Right ventricle myocardium inferior (tissue), 1 donor: ENCODE measurements around the gene DUSP9. TPM values are rescaled to one million over a fixed set of nuclear protein-coding genes. Genes with fewer than 3 reads are reported as not detected.
A peak's percentile ranks its signal among the peaks of the same experiment; 100 is the strongest.
"Not testable (repeated sequence)": the region's sequence is repeated elsewhere in the genome, so short reads cannot be mapped to it uniquely, and the experiment has no call there.

Experiments
- ATAC-seq: fragments of 200-7000 bp; cut with Tn5 transposase; one replicate; pipeline ENCODE4 v1.9.1; 2020; ENCODE audit warnings: mild to moderate bottlenecking, moderate library complexity
- DNase-seq: peaks from one replicate; pipeline ENCODE4 v3.0.0; 2021; ENCODE audit errors: missing footprints
- intact Hi-C: fragments of 100-400 bp; cut with DNase I; formaldehyde crosslinking; loops from one replicate; pipeline ENCODE4 v1.11.0; 2022
- total RNA-seq: library from RNA; stranded (reverse); fragmentation: NEBNext Ultra II Directional; extraction: Animal tissue kit (Norgen Biotek cat#: 25700); gene quantifications from one replicate; pipeline ENCODE4 v1.2.1, GENCODE V29; 2021
- donor health status: DM: no; HTN: yes; CAD: no; lungs with severe emphysema.

Gene DUSP9
- total RNA-seq, 1 donor from 2014 or later, result 0.19 TPM

DNA sequence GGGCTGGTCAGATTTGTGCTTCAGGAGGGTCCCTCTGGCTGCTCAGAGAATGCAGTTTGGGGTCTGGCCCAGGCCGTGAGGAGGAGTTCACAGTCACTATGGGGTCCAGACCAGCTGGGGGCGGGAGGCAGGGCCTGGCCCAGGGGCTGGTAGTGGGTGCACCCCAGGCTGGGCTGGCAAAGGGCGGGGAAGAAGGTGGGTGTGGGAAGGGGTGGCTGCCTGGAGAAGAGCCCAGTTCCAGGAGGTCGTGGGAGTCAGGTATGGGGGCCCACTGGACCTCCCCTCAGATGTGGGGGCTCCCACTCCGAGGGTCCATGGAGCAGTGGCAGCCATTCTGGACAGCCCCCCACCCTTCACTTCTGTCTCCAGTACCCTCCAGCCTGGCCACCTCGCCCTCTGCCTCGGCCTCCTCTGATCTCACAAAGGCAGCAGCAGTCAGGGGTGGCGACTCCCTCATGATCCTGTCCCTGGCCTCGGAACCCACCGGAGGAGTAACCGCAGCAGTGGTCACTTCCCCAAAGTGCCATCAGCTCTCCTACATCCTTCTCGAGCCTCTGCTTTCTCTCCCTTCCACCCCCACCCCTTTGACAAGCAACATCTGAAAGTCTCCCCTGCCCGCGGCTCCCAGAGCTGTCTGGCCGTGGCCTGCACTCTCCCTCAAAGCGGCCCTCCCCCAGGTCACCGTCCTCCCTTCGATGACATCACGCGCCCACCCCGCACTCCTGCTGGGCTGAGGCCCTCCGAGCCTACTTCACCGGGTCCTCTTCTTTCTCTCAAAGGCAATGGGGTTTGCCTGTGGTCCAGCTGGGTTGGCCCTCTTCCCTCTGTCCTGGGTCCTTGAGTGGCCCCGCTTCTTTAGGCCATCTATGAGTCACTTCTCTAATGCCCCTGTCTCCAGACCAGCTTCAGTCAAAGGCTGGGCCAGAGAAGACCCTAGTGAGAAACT, 39.0 kb downstream of the DUSP9 start:
- DNase-seq, result peak; percentile 28
- no peak for ATAC-seq
- intact Hi-C loops, result loop anchor here (5.0 kb wide), 1 partner anchor 36 kb away; the partner anchor contains the start of genes ABCD1 and BCAP31

DNA sequence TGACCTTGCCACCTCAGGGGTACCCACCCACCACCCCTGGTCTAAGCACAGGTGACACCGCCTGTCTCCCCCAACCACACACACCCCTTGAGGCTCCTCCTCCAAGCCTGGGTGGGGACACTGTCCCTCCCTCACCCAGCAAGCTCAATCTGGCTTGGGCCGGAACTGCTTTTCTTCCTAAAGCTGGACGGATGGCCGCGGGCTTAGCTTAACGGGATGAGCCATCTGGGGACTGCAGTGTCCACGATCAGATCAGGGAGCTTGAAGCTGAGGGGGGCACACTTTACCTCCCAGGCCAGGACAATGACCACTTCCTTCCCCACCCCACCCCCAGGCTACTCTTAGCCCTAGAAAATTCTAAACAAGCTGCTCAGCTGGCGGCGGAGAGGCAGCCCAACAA, 39.7 kb downstream of the DUSP9 start:
- no peak for ATAC-seq
- peak; percentile 7 for DNase-seq
- intact Hi-C loops, result loop anchor here (5.0 kb wide), 1 partner anchor 36 kb away; the partner anchor contains the start of genes ABCD1 and BCAP31

DNA sequence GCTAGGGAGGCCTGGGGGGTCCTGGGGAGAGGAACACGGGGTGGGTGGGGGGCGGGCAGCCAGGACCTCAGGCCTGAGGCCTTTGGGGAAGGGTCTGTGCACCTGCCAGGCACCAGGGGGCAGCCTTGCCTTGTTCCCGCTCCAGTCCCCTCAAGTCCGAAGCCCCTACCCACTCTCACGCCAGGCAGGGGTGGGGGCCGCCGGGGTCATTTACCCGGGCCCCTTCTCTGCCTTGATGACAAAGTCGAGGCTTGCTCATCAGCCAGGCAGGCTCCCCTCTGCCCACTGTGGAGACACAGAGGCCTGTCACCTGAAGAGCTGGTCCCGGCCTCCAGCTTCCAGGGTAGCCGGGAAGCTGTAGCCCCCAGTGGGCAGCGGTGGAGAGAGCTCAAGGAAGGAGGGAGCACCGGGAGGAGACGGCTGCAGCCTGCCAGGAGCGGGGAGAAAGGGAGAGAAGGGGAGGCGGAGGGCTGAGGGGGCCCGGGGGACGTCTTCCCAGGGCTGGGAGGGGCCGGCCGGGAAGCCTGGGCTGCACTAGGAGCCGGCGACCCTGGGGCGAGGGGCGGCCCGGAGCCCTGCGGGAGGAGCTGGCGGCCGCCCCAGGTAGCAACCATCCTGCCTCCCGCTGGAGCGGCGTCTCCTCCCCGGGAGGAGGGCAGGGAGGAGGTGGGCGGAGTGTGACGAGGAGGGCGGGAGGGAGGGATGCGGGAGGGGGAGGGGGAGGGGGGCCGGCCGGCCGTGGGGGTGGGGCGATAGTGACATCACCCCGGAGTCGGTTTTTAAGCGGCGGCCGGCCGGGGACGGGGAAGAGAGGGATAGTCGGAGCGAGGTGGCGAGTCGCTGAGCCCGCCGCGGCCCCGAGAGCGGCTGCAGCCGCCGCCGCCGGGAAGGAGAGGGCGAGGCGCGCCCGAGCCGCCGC, 40.4 kb downstream of the DUSP9 start, which contains the start of gene SLC6A8:
TSS of gene SLC6A8 (plus strand) at position 806 of the 919 bp plus-strand sequence. CDS start 649 bp downstream, outside the sequence.
- peak; percentile 86 for DNase-seq
- ATAC-seq, result peak; percentile 64
- intact Hi-C loops, result loop anchor here (2.0 to 5.0 kb wide), 2 partner anchors 21 to 35 kb away; partner anchors contain the start of genes ABCD1 and BCAP31

GRCh38 chrX:153688071-153688470, 41.1 kb downstream of the DUSP9 start:
- ATAC-seq (no peak), DNase-seq (no peak)
- intact Hi-C loops, result loop anchor here (2.0 to 5.0 kb wide), 2 partner anchors 21 to 34 kb away; partner anchors contain the start of genes ABCD1 and BCAP31

DNA sequence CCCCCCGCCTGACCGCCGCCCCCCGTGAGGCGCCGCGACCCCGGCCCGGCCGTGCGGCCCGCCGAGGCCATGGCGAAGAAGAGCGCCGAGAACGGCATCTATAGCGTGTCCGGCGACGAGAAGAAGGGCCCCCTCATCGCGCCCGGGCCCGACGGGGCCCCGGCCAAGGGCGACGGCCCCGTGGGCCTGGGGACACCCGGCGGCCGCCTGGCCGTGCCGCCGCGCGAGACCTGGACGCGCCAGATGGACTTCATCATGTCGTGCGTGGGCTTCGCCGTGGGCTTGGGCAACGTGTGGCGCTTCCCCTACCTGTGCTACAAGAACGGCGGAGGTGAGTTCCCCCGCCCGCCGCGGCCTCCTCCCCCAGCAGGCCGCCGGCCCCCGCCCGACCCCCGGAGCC, 41.5 kb downstream of the DUSP9 start:
- ATAC-seq (no peak), DNase-seq (no peak)
- intact Hi-C loops, result loop anchor here (2.0 to 5.0 kb wide), 2 partner anchors 20 to 34 kb away; partner anchors contain the start of genes ABCD1 and BCAP31

DNA sequence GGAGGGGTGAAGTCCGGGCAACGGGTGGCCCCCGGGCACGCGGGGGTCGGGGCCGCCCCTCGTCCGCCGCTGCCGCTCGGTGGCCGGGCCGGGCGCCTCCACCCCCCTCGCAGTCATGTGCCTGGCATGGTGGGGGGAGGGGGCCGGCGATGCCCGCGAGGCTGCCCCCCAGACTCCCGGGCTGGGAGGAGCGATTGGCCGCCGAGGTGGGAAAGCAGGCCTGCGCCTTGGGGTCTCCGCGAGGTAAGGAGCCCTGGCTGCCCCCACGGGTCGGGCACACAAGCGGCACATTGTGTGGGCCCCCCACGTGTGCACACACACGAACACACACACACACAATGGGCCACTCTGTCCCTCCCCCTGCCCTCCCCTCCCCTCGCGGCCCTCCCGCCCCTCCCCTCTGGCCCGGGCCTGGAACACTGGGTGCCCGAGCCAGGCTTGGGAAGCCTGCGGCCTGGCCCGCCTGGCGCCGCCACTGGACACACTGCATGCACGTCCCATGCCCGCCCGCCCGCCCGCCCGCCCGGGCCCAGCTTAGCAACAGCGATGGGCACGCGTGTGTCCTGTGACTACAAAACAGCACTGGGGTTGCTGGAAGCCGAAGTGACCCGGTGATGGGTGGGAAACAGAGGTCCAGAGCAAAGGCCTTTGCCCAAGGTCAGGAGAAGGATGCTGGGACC, 42.0 kb downstream of the DUSP9 start:
- DNase-seq (no peak), ATAC-seq (peak; percentile 72)
- intact Hi-C loops, result loop anchor here (2.0 to 5.0 kb wide), 2 partner anchors 20 to 33 kb away; partner anchors contain the start of genes ABCD1 and BCAP31

DNA sequence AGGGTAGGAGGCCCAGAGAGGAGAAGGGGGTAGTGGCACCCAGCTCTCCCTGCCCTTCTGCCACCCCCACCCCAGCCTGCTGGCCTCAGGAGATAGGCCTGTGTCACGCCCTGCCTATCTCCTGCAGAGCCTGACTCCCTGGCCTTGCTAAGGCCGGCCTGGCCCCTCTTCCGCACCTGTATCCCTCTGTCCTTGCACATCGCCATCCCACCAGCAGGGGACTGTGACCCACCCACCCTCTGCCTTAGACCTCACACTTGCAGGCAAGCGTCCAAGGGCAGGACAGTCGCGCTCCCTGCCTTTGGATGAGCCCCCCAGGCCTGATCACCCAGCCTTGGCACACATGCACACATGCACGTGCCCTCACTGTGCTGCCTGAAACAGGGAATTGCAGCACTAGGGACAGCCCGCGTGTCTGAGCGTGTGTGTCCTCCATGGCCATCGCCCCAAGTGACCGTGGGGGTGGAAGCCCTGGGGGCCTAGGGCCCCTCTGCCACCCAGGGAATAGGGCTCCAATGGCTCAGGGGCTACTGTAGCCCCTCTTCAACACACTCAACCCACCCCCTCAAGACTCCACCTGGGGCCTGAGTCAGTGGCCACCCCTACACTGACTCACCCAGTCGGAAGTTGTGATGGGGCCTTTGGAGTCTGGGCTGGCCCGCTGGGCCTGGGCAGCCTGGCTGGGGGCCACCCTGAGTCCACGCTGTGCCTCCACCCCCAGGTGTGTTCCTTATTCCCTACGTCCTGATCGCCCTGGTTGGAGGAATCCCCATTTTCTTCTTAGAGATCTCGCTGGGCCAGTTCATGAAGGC, 42.9 kb downstream of the DUSP9 start:
- intact Hi-C loops, result loop anchor here (2.0 to 5.0 kb wide), 2 partner anchors 19 to 32 kb away; partner anchors contain the start of genes ABCD1 and BCAP31
- peak; percentile 5 for ATAC-seq
- no peak for DNase-seq

DNA sequence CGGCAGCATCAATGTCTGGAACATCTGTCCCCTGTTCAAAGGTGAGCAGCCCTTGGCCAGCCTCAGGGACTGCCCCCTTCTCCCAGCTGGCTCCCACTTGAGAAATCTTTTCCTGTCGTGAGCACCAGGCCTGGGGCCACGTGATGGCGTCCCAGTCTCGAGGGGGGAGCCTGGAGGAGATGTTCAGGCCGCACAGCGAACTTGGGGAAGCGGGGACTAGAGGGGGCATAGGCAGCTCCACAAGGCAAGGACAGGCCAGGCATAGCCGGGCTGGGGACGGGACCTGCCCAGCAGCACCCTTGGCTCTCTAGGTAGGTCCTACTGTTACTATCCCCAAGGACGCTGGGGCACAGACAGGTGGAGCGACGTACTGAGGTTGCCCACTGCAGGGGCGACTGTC, 43.5 kb downstream of the DUSP9 start:
- DNase-seq (no peak), ATAC-seq (no peak)
- intact Hi-C loops, result no loop called here

- DNase-seq, ATAC-seq, intact Hi-C loops: not testable (repeated sequence)
Observed at GRCh38 chrX:153691032-153691827, 44.2 kb downstream of the DUSP9 start.

DNA sequence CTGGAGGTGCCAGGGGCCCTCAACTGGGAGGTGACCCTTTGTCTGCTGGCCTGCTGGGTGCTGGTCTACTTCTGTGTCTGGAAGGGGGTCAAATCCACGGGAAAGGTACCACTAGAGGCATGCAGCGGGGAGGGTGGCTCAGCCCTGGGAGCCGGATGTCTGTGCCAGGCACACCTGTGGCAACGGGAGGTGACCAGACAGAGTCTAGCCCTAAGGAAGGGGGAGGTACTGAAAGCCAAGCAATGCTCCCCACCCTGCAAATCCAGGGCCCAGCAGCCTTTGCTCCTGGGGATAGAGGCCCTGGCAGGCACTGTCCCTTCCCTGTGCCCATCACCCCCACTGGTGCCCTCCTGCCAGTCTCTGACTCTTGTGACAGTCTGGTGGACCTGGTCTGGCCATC, 45.0 kb downstream of the DUSP9 start:
- ATAC-seq (no peak), DNase-seq (no peak)
- intact Hi-C loops, result no loop called here

GRCh38 chrX:153692611-153693156, 45.7 kb downstream of the DUSP9 start:
- intact Hi-C loops, result no loop called here
- no peak for DNase-seq
- ATAC-seq, result no peak

DNA sequence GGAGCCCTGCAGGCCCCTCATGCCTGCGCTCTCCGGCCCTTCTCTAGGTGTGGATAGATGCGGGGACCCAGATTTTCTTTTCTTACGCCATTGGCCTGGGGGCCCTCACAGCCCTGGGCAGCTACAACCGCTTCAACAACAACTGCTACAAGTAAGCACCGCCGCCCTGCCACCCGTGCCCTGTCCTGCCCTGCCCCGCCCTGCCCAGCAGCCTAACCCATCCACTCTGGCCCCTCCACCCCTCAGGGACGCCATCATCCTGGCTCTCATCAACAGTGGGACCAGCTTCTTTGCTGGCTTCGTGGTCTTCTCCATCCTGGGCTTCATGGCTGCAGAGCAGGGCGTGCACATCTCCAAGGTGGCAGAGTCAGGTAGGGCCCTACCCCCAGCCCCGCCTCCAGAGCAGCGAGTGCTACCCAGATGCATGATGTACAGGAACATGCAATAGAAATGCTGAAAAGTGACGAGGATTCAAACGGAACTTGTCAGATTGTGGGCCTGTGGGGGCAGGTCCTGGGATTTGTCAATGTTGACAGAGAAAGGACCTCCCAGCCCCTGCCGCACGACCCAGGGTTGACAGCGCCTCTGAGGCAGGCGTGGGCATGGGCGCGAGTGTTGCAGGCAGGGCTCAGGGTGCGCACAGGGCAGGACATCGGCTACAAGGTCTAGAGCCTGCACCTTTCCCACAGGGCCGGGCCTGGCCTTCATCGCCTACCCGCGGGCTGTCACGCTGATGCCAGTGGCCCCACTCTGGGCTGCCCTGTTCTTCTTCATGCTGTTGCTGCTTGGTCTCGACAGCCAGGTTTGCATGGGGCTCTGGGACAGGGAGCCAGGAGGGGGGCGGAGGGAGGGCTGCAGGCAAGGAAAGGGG, 46.4 kb downstream of the DUSP9 start:
- ATAC-seq (no peak), DNase-seq (no peak)
- intact Hi-C loops, result no loop called here

GRCh38 chrX:153694256-153694655, 47.3 kb downstream of the DUSP9 start:
- DNase-seq, intact Hi-C loops, ATAC-seq: not testable (repeated sequence)

DNA sequence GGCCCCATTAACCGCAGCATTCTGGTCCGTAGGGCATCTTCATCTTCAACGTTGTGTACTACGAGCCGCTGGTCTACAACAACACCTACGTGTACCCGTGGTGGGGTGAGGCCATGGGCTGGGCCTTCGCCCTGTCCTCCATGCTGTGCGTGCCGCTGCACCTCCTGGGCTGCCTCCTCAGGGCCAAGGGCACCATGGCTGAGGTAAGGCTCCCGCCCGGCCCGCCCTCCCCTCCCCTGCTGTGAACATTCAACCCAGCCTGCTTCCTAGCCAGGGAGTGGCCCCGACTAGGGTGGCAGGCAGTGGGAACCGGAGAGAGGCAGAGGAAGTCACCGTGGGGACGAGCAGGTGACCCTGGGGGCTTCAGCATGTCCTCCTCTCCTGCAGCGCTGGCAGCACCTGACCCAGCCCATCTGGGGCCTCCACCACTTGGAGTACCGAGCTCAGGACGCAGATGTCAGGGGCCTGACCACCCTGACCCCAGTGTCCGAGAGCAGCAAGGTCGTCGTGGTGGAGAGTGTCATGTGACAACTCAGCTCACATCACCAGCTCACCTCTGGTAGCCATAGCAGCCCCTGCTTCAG, 47.8 kb downstream of the DUSP9 start:
- DNase-seq, result no peak
- no peak for ATAC-seq
- intact Hi-C loops, result no loop called here

DNA sequence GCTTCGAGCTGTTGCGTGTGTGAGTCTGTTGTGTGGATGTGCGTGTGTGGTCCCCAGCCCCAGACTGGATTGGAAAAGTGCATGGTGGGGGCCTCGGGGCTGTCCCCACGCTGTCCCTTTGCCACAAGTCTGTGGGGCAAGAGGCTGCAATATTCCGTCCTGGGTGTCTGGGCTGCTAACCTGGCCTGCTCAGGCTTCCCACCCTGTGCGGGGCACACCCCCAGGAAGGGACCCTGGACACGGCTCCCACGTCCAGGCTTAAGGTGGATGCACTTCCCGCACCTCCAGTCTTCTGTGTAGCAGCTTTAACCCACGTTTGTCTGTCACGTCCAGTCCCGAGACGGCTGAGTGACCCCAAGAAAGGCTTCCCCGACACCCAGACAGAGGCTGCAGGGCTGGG, 49.1 kb downstream of the DUSP9 start:
- intact Hi-C loops, result no loop called here
- ATAC-seq (no peak), DNase-seq (no peak)
